Neural crest cell (in vitro differentiated cells): ENCODE results near the gene RPL26. TPM values are rescaled to one million over a fixed set of nuclear protein-coding genes. Genes with fewer than 3 reads are reported as not detected.
"Not testable (repeated sequence)": the region's sequence is repeated elsewhere in the genome, so short reads cannot be mapped to it uniquely, and the experiment has no call there.

Source experiments
- DNase-seq: peaks from one replicate; pipeline ENCODE4 v3.0.0; 2021; ENCODE audit warnings: low read depth, mixed read lengths, low spot score
- H3K27ac Mint-ChIP-seq: one replicate; pipeline ENCODE4 v1.8.0; 2021; ENCODE audit warnings: mild to moderate bottlenecking, mixed read lengths; ENCODE audit not compliant: unreplicated experiment
- H3K27me3 Mint-ChIP-seq: 2 replicates; pipeline ENCODE4 v1.8.0; 2021; ENCODE audit warnings: low read depth, mild to moderate bottlenecking, mixed read lengths
- H3K36me3 Mint-ChIP-seq: 2 replicates; pipeline ENCODE4 v1.8.0; 2021; ENCODE audit warnings: low read depth, mild to moderate bottlenecking, mixed read lengths
- H3K4me1 Mint-ChIP-seq: 2 replicates; pipeline ENCODE4 v1.8.0; 2021; ENCODE audit warnings: mixed read lengths
- H3K4me3 Mint-ChIP-seq: one replicate; pipeline ENCODE4 v1.8.0; 2021; ENCODE audit warnings: mild to moderate bottlenecking, mixed read lengths
- H3K9me3 Mint-ChIP-seq: 2 replicates; pipeline ENCODE4 v1.8.0; 2021; ENCODE audit warnings: mixed read lengths
- CTCF ChIP-seq: fragments of 200-600 bp; sonication (generic); conservative IDR thresholded peaks from 2 replicates; pipeline ENCODE4 v1.5.0; 2021; ENCODE audit warnings: antibody characterized with exemption, mild to moderate bottlenecking
- total RNA-seq: library from RNA; stranded (reverse); gene quantifications from 2 replicates; pipeline ENCODE4 v1.2.1, GENCODE V29; 2021

Gene RPL26
- total RNA-seq, 1 donor from 2014 or later = 1,793 TPM

GRCh38 chr17:8354236-8354635, 28.8 kb downstream of the RPL26 start:
- peaks cover 11% of the 10 kb centered on the region for H3K4me1 Mint-ChIP-seq
- no peaks in the 10 kb centered on the region for H3K27me3 Mint-ChIP-seq
- no peak overlapping the region for H3K27ac Mint-ChIP-seq
- no peak for TF ChIP-seq CTCF
- DNase-seq = no peak
- no peak overlapping the region for H3K4me3 Mint-ChIP-seq
- peaks cover 5% of the 10 kb centered on the region for H3K9me3 Mint-ChIP-seq
- H3K36me3 Mint-ChIP-seq = peaks cover 2% of the 10 kb centered on the region

- no peak overlapping the region for H3K27ac Mint-ChIP-seq
- TF ChIP-seq CTCF = no peak
- H3K9me3 Mint-ChIP-seq = peaks cover 5% of the 10 kb centered on the region
- no peaks in the 10 kb centered on the region for H3K27me3 Mint-ChIP-seq
- H3K36me3 Mint-ChIP-seq = peaks cover 2% of the 10 kb centered on the region
- no peak for DNase-seq
- peaks cover 6% of the 10 kb centered on the region for H3K4me1 Mint-ChIP-seq
- no peak overlapping the region for H3K4me3 Mint-ChIP-seq
Measured at GRCh38 chr17:8353736-8354135, 29.3 kb downstream of the RPL26 start.

- H3K4me3 Mint-ChIP-seq = no peak overlapping the region
- H3K36me3 Mint-ChIP-seq = no peaks in the 10 kb centered on the region
- peaks cover 13% of the 10 kb centered on the region for H3K27me3 Mint-ChIP-seq
- H3K9me3 Mint-ChIP-seq = no peaks in the 10 kb centered on the region
- no peak for DNase-seq
- H3K27ac Mint-ChIP-seq = no peak overlapping the region
- peaks cover 5% of the 10 kb centered on the region for H3K4me1 Mint-ChIP-seq
- TF ChIP-seq CTCF = no peak
Measured at GRCh38 chr17:8350339-8350738, 32.7 kb downstream of the RPL26 start.

- H3K27me3 Mint-ChIP-seq = peaks cover 21% of the 10 kb centered on the region
- not testable (repeated sequence) for H3K4me3 Mint-ChIP-seq, H3K9me3 Mint-ChIP-seq, DNase-seq, H3K36me3 Mint-ChIP-seq, H3K4me1 Mint-ChIP-seq, H3K27ac Mint-ChIP-seq
Measured at GRCh38 chr17:8347001-8347400, 36.0 kb downstream of the RPL26 start.

- Mint-ChIP-seq H3K4me1 (no peaks in the 10 kb centered on the region), H3K27me3 (peaks cover 21% of the 10 kb centered on the region), H3K36me3 (no peaks in the 10 kb centered on the region), H3K4me3 (no peak overlapping the region), H3K9me3 (no peaks in the 10 kb centered on the region), H3K27ac (no peak overlapping the region)
- no peak for DNase-seq
- TF ChIP-seq CTCF = no peak
Measured at GRCh38 chr17:8345951-8346665, 36.9 kb downstream of the RPL26 start.

- no peak for DNase-seq
- no peak overlapping the region for H3K4me3 Mint-ChIP-seq
- no peak for TF ChIP-seq CTCF
- peaks cover 21% of the 10 kb centered on the region for H3K27me3 Mint-ChIP-seq
- H3K27ac Mint-ChIP-seq = no peak overlapping the region
- no peaks in the 10 kb centered on the region for H3K4me1 Mint-ChIP-seq
- H3K36me3 Mint-ChIP-seq = no peaks in the 10 kb centered on the region
- H3K9me3 Mint-ChIP-seq = no peaks in the 10 kb centered on the region
Measured at GRCh38 chr17:8345052-8345690, 37.8 kb downstream of the RPL26 start.
